Daoy (cell line): ENCODE data around the gene STPG2. TPM values are rescaled to one million over a fixed set of nuclear protein-coding genes. Genes with fewer than 3 reads are reported as not detected.
"Not testable (repeated sequence)": the region's sequence is repeated elsewhere in the genome, so short reads cannot be mapped to it uniquely, and the experiment has no call there.

Source experiments
- DNase-seq: peaks from one replicate; pipeline ENCODE4 v3.0.0-alpha.2; 2015; ENCODE audit warnings: low read depth
- total RNA-seq: library from RNA; depleted of rRNA; stranded (reverse); fragments of >200 nt; shearing (Covaris generic); gene quantifications from 2 replicates; pipeline ENCODE4 v1.2.3, GENCODE V29; 2014

The STPG2 gene
- total RNA-seq, 1 experiment from 2014 or later, result not detected

GRCh38 chr4:97950836-97951235 is 192.4 kb downstream of the STPG2 start:
- DNase-seq, result no peak

GRCh38 chr4:97942951-97943350 is 200.3 kb downstream of the STPG2 start:
- DNase-seq, result no peak

GRCh38 chr4:97942137-97942536 is 201.1 kb downstream of the STPG2 start:
- no peak for DNase-seq

- DNase-seq, result no peak
These were observed 205.1 kb downstream of the STPG2 start for GRCh38 chr4:97938141-97938540.

DNA sequence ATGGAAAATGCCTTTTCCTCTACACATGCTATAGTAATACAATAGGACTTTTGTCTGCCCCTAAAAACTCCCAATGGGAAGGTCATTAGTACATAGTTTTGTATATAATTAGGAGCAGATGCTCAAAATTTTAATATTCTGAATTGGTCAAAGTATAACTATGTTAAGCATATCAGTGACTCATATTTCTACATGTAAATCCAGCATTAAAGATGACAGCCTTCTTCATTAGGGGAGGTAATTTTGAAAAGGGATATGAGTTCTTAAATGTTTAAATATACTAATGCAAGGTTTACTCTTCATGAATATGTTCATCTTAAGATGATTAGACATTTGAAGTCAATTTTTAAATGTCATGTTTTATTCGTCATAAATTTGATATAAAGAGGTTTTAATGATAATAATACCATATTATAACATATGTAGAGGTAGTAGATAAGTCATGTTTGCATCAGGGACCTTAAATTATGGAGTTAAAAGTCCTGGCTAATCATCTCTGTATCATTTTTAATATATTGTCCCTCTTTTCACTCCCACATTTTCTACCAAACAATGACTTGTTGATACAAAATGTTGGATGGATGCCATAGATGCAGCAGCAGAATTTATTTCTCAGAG is 218.8 kb downstream of the STPG2 start:
- no peak for DNase-seq

DNA sequence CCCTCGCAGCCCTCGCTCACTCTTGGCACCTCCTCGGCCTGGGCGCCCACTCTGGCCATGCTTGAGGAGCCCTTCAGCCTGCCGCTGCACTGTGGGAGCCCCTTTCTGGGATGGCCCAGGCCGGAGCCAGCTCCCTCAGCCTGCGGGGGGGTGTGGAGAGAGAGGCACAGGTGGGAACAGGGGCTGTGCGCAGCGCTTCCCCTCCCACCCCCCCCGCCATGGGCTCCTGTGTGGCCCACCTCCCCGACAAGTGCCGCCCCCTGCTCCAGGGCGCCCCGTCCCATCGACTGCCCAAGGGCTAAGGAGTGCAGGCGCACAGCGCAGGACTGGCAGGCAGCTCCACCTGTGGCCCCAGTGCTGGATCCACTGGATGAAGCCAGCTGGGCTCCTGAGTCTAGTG is 220.2 kb downstream of the STPG2 start:
- DNase-seq, result no peak

GRCh38 chr4:97917115-97917514 is 226.2 kb downstream of the STPG2 start:
- no peak for DNase-seq

DNA sequence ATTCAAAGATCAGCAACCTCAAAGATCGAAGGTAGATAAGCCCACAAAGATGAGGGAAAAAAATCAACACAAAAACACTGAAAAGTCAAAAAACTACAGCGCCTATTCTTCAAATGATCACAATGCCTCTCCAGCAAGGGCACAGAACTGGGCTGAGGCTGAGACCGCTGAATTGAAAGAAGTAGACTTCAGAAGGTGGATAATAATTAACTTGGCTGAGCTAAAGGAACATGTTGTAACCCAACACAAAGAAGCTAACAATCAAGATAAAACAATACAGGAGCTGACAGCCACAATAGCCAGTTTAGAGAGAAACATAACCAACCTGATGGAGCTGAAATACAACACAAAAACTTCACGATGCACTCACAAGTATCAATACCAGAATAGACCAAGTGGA is 231.1 kb downstream of the STPG2 start:
- DNase-seq, result no peak

GRCh38 chr4:97911236-97911906 is 231.9 kb downstream of the STPG2 start:
- DNase-seq, result no peak

DNA sequence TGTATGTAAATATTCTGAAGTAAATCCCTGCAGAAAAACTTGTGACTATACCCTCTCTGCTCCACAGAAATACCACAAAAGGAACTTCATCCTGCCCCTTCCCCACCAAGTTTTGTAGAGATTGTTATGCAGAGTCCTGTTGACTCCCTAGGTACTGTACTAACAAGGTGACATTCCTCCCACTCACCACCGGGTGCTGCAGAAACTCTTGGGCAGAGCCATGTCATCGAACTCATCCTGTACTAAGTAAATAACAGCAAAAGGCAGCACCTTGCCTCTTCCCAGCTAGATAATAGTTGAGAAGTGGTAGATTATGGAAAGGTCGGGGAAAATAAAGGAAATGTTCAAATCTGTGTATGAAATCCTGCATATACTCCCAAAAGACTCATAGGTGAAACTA is 233.3 kb downstream of the STPG2 start:
- DNase-seq, result no peak

- DNase-seq, result not testable (repeated sequence)
These were observed 239.7 kb downstream of the STPG2 start for GRCh38 chr4:97903436-97904189.

GRCh38 chr4:97900229-97900628 is 243.0 kb downstream of the STPG2 start:
- DNase-seq, result no peak

DNA sequence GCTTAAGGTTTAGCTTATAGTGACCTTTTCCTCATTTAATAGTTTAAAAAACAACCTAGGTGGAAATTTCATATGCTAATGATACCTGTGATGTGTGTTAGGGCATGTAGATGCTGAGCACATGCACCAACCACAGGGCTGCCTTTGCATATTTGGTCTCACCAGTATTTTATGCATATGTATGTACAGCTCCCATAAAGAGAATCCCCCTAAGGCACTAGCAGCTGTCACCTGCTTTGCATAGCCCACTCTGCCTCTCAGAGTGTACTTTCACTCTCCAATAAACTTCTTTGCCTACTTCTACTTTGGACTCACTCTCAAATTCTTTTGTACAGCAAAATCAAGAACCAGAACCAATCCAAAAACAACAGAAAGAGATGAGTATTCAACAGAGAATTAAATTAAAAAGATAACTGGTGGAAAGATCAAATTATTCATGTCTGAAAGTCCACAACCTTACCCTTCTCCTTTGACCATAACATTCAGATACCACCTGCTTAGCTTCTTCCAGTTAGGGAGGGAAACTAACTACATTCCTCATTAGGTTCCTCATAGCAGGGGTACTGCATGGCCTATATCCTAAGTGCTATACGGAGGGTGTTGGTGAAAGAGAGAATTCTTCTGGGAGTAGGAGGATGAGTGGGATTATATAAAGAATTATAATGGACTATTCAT is 250.5 kb downstream of the STPG2 start:
- no peak for DNase-seq

DNA sequence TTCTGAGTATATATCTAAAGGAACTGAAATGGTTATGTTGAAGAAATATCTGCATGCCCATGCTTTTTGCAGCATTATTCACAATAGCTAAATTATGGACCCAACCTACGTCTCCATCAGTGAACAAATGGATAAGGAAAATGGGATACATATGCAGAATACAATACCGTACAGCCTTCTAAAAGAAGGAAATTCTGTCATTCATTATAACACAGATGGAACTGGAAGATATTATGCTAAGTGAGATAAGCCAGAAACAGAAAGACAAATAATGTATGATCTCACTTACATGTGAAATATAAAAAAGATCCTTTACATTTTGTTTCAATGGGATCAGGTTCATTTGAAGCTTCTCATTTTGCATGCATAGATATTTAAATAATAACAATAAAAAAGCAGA is 263.3 kb downstream of the STPG2 start:
- no peak for DNase-seq

DNA sequence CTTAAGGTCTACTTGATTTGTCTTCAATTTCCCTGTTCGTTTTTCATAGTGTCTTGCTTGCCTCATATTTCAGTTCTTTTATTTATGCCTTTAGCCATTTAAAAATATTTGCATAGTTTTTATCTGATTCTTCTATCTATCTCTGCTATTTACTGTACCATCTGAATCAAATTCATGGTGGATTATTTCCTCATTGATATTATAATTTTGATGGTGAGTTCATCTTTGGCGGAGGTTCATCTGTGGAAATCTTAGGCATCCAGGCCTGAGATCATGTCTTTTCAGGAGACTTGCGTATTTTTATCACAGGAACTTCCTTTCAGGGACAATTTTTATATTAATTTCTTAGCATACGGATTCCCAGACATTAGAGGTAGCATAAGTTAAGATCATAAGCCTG is 275.2 kb downstream of the STPG2 start:
- DNase-seq, result no peak

DNA sequence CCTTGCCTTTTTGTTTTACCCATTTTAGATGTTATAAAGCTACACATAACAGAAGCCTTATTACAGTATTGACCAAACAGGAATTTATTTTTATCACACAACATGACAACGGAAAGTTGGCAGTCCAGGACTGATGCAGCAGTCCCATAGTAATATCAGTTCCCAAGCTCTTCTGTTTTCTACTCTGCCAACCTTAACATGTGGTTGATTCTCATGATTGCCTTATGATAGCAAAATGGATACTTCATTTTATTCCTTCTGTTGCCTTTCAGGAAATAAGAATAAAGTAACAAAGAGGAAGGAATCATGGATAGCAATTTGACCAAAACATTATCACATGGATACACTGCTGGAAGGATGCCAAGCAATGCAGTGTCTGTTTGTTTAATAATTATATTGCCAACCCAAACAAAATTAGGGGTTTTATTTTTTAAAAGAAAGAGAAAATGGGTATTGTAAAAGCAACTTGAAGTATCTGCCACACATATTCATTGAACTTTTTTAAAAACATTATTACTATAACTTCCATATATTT is 275.7 kb downstream of the STPG2 start:
- no peak for DNase-seq

DNA sequence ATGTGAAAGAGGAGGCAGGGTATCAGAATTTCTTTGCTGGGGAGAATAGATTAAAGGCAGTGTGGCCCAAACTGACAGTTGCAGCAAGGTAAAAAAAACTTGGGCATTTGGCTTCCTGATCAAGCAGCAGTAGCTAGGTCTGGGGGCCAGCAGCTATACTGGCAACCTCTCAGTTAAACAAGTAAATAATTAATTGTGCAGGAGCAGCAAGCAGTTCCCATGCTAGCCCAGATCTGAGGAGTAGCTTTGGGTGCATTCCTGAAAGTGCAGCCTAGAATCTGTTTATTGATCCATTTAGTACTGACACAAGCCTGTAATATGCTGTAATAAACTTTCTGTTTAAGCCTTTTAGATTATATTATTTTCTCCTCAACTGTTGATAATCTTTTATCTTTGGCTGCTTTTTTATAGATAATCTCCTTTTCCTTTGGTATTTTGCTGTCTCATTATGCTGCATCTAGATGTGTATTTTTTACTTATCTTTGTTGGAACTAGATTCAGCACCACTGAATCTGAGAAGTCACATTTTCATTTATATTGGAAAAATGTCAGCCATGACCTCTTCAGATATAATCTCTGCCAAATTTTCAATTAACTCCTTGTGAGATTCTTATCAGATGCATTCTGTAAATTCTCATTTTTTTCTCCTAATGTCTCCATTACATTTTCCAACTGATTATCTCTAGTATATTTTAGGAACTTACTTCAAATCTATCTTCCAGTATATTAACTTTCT is 276.3 kb downstream of the STPG2 start:
- DNase-seq, result no peak

- no peak for DNase-seq
These were observed 292.2 kb downstream of the STPG2 start for GRCh38 chr4:97851115-97851514.

- DNase-seq, result no peak
These were observed 297.5 kb downstream of the STPG2 start for GRCh38 chr4:97845758-97846157.

DNA sequence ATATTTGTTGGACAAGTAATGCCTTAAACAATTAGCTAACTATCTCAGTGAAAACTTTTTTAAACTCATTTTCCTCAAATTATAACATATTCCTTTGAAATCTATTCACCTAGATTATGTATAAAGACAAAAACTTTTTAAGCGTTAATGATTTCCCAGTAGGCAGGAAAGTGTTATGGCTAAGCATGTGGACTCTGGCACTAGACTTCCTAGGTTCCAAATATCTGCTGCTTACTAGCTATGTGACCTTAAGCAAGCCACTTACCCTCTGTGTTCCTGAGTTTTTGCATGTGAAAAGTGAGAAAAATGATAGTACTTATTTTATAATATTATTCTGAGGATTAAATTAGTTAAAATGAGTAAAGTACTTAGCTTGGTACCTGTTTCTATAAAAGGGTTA is 301.8 kb downstream of the STPG2 start:
- DNase-seq, result no peak

GRCh38 chr4:97836662-97837061 is 306.6 kb downstream of the STPG2 start:
- DNase-seq, result no peak

DNA sequence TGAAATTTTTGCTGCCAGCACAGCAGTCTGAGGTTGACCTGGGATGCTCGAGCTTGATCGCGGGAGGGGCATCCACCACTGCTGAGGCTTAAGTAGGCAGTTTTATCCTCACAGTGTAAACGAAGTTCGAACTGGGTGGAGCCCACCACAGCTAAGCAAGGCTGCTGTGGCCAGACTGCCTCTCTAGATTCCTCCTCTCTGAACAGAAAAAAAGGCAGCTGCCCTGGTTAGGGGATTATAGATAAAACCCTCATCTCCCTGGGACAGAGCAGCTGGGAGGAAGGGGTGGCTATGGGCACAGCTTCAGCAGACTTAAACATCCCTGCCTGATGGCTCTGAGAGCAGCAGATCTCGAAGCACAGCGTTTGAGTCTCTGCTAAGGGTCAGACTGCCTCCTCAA is 314.6 kb downstream of the STPG2 start:
- no peak for DNase-seq
